MM.1S (cell line): ENCODE data around the gene TRIM77.
"Not testable (repeated sequence)": the region's sequence is repeated elsewhere in the genome, so short reads cannot be mapped to it uniquely, and the experiment has no call there.

Experiments used
- EZH2 ChIP-seq: fragments of 300-600 bp; sonication (generic); optimal IDR thresholded peaks from 2 replicates; pipeline ENCODE3; 2017; ENCODE audit warnings: low read depth, mild to moderate bottlenecking, antibody characterized with exemption, low read length, mixed read lengths
- EZH2phosphoT487 ChIP-seq: fragments of 300-600 bp; sonication (generic); IDR thresholded peaks from 2 replicates; pipeline ENCODE4 v1.6.1; 2018; ENCODE audit warnings: antibody characterized with exemption, low read length
- TF ChIP-seq, protein P1 (sequence below): fragments of 300-600 bp; sonication (generic); IDR thresholded peaks from 2 replicates; pipeline ENCODE4 v1.5.1; 2016; ENCODE audit warnings: antibody characterized with exemption, low read length, mixed read lengths

DNA sequence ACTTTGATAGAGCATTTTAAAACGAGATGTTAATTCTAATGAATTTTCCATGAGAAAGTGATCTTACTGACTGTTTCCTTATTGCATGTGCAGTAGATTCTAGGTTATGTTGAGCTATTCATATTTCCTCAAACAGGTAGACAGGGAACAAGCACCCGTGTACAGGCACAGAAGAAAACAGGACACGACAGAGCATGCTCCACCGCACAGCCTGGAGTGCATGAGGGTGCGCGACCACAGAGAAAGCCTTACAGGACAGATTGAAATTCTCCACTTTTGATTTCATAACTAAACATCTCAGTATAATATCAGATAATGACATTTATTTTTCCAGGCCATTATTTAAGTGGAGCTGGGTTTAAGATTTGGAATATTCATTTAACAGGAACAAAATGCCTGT is 41.9 kb upstream of the TRIM77 start:
- TF ChIP-seq, protein P1, sequence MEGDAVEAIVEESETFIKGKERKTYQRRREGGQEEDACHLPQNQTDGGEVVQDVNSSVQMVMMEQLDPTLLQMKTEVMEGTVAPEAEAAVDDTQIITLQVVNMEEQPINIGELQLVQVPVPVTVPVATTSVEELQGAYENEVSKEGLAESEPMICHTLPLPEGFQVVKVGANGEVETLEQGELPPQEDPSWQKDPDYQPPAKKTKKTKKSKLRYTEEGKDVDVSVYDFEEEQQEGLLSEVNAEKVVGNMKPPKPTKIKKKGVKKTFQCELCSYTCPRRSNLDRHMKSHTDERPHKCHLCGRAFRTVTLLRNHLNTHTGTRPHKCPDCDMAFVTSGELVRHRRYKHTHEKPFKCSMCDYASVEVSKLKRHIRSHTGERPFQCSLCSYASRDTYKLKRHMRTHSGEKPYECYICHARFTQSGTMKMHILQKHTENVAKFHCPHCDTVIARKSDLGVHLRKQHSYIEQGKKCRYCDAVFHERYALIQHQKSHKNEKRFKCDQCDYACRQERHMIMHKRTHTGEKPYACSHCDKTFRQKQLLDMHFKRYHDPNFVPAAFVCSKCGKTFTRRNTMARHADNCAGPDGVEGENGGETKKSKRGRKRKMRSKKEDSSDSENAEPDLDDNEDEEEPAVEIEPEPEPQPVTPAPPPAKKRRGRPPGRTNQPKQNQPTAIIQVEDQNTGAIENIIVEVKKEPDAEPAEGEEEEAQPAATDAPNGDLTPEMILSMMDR, result not testable (repeated sequence)
- TF ChIP-seq EZH2phosphoT487, EZH2: not testable (repeated sequence)
